ENCODE data around the gene PLAU.

The PLAU gene

GRCh38 chr10:73881221-73881919 is 29.6 kb upstream of the PLAU start:
- CTCF ChIA-PET: interaction anchor here (1.0 to 4.9 kb wide), 2 partner anchors 32 to 60 kb away, joined by 6 to 36 read pairs; no protein-coding TSS in a partner anchor
- POLR2A ChIA-PET: no interaction called here
- no peak for TF ChIP-seq TARDBP (IDR thresholded peaks at IDR 0.05)
- no peak for TF ChIP-seq ARNT (IDR thresholded peaks at IDR 0.05)
- no peak for DNase-seq (ENCODE audit: extremely low spot score)

GRCh38 chr10:73884017-73884416 is 26.9 kb upstream of the PLAU start:
- ChIA-PET CTCF (interaction anchor here (1.4 kb wide), 1 partner anchor 56 kb away, joined by 7 read pairs; no protein-coding TSS in a partner anchor), POLR2A (no interaction called here)
- TF ChIP-seq NFRKB (IDR thresholded peaks at IDR 0.05): no peak
- TF ChIP-seq LEF1 (IDR thresholded peaks at IDR 0.05; ENCODE audit: borderline replicate concordance): no peak
- no peak for TF ChIP-seq FOXA1 (IDR thresholded peaks at IDR 0.05)
- TF ChIP-seq FOXK2 (IDR thresholded peaks at IDR 0.05): no peak
- TF ChIP-seq SP1 (IDR thresholded peaks at IDR 0.05): no peak
- TF ChIP-seq BHLHE40 (IDR thresholded peaks at IDR 0.05; ENCODE audit: borderline replicate concordance): no peak
- TF ChIP-seq SUZ12 (IDR thresholded peaks at IDR 0.05): no peak
- no peak for DNase-seq (ENCODE audit: extremely low spot score)

DNA sequence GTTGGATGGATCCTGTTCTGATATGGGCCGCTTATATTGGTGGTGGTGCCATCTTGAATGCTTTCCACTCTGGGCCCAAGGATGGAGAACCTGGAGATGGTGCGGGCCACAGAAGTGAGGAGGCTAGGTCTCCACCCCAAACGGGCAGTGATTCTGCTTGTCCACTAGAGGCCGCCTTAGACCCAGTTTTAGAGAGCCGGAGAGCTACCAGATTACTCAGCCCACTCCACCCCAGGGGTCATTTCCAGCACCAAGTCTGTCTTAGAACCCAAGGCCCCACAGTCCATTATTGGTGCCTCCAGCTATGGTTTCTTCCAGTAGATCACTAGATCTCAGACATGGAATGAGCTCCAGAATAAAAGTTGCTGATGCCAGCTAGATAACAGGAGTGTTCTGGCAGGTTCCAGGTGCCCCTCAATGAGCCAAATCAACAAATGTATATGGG is 24.8 kb upstream of the PLAU start:
- DNase-seq (ENCODE audit: extremely low spot score): peak; percentile 86
- TF ChIP-seq FOXM1 (IDR thresholded peaks at IDR 0.05; ENCODE audit: borderline replicate concordance) (no peak), BHLHE40 (IDR thresholded peaks at IDR 0.05; ENCODE audit: borderline replicate concordance) (no peak), ELF4 (IDR thresholded peaks at IDR 0.05) (no peak), LEF1 (IDR thresholded peaks at IDR 0.05; ENCODE audit: borderline replicate concordance) (no peak), L3MBTL2 (conservative IDR thresholded peaks at IDR 0.05) (no peak), CTBP1 (IDR thresholded peaks at IDR 0.05; ENCODE audit: borderline replicate concordance) (no peak), HDGF (IDR thresholded peaks at IDR 0.05; ENCODE audit: borderline replicate concordance) (no peak), SUZ12 (IDR thresholded peaks at IDR 0.05) (no peak), ARNT (IDR thresholded peaks at IDR 0.05) (no peak), TARDBP (IDR thresholded peaks at IDR 0.05) (no peak), ZNF384 (IDR thresholded peaks at IDR 0.05) (no peak), NFRKB (IDR thresholded peaks at IDR 0.05) (no peak), FOXK2 (IDR thresholded peaks at IDR 0.05) (no peak), FOXA1 (IDR thresholded peaks at IDR 0.05) (no peak), SP1 (IDR thresholded peaks at IDR 0.05) (no peak)
- TF ChIP-seq, protein P1, sequence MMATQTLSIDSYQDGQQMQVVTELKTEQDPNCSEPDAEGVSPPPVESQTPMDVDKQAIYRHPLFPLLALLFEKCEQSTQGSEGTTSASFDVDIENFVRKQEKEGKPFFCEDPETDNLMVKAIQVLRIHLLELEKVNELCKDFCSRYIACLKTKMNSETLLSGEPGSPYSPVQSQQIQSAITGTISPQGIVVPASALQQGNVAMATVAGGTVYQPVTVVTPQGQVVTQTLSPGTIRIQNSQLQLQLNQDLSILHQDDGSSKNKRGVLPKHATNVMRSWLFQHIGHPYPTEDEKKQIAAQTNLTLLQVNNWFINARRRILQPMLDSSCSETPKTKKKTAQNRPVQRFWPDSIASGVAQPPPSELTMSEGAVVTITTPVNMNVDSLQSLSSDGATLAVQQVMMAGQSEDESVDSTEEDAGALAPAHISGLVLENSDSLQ (IDR thresholded peaks at IDR 0.05): no peak
- ChIA-PET POLR2A (interaction anchor here (2.0 kb wide), 1 partner anchor 55 kb away, joined by 10 read pairs; no protein-coding TSS in a partner anchor), CTCF (interaction anchor here (0.7 to 2.9 kb wide), 16 partner anchors 8 to 218 kb away, joined by 3 to 30 read pairs (median 4); no protein-coding TSS in a partner anchor)

GRCh38 chr10:73886661-73887293 is 24.2 kb upstream of the PLAU start:
- POLR2A ChIA-PET: interaction anchor here (2.0 kb wide), 1 partner anchor 54 kb away, joined by 10 read pairs; no protein-coding TSS in a partner anchor
- DNase-seq (ENCODE audit: extremely low spot score): no peak
- CTCF ChIA-PET: interaction anchor here (0.6 to 2.9 kb wide), 20 partner anchors 7 to 217 kb away, joined by 3 to 30 read pairs (median 4); no protein-coding TSS in a partner anchor

DNA sequence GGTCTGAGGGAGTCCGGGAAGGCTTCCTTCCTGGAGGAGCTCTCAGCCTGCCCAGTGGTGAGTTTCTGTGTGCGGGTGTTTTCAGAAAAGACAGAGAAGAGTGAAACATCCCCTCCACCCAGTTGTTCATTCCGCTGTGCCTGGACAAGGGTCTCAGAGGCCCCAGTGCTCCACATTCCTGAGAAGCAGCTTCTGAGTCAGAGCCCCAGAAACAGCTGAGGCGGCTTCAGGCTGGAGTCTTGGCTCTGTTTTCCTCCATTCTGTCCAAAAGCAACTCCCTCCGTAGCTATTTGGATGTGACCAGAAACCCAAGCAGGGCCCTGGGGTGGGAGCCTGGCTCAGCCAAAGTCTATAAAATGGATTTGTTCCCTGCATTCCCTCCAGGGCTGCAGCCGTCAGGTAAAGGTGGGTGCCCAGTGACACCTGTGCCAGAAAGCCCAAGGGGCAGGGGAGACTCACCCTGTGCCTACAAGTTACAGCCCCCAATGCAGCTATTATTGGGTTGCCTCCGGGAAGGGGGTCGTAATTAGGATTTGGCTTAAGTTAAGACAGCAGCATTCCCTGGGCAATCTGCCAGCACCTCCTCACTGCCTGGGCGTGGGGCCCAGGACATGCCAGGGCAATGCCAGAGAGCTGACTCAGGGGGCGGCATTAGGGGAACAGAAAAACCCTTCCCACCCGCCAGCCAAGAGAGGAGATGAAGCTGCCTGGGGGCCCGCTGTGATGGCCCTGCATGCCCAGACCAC is 23.5 kb upstream of the PLAU start:
- DNase-seq (ENCODE audit: extremely low spot score): no peak
- ChIA-PET CTCF (interaction anchor here (0.5 to 2.9 kb wide), 13 partner anchors 8 to 226 kb away, joined by 3 to 30 read pairs (median 4); no protein-coding TSS in a partner anchor), POLR2A (interaction anchor here (1.7 to 2.0 kb wide), 2 partner anchors 22 to 53 kb away, joined by 4 to 10 read pairs; no protein-coding TSS in a partner anchor)
- TF ChIP-seq LEF1 (IDR thresholded peaks at IDR 0.05; ENCODE audit: borderline replicate concordance) (no peak), SUZ12 (IDR thresholded peaks at IDR 0.05) (no peak), CTBP1 (IDR thresholded peaks at IDR 0.05; ENCODE audit: borderline replicate concordance) (no peak), BHLHE40 (IDR thresholded peaks at IDR 0.05; ENCODE audit: borderline replicate concordance) (no peak), NFRKB (IDR thresholded peaks at IDR 0.05) (no peak), SP1 (IDR thresholded peaks at IDR 0.05) (no peak), ARNT (IDR thresholded peaks at IDR 0.05) (no peak), L3MBTL2 (conservative IDR thresholded peaks at IDR 0.05) (no peak), HDGF (IDR thresholded peaks at IDR 0.05; ENCODE audit: borderline replicate concordance) (no peak), ZNF384 (IDR thresholded peaks at IDR 0.05) (no peak), FOXK2 (IDR thresholded peaks at IDR 0.05) (no peak), FOXM1 (IDR thresholded peaks at IDR 0.05; ENCODE audit: borderline replicate concordance) (no peak)
- TF ChIP-seq, protein P1 (IDR thresholded peaks at IDR 0.05): no peak

More at GRCh38 chr10:73886661-73887293, 24.2 kb upstream of the PLAU start:
- TF ChIP-seq ARNT (IDR thresholded peaks at IDR 0.05) (no peak), LEF1 (IDR thresholded peaks at IDR 0.05; ENCODE audit: borderline replicate concordance) (no peak)

DNA sequence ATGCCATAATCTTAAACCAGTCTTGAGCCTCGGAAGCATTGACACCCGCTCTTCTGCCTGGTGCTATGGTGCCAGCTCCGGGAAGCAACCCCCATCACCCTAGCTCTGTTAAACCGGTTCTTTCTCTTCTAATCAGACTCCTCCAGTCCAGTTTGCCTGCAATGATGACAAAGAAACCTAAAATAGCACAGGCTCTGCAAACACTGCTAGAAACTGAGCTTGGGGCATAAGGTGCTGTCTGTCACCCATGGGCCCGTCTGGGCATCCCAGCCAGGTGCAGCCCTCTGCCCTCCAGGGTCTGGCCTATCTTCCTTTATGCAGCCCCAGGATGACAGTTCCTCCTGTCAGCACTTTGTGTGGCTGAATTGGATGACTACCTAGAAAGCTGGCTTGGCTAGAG is 22.4 kb upstream of the PLAU start:
- CTCF ChIA-PET: interaction anchor here (0.7 to 2.9 kb wide), 5 partner anchors 9 to 170 kb away, joined by 4 to 30 read pairs (median 6); no protein-coding TSS in a partner anchor
- DNase-seq (ENCODE audit: extremely low spot score): no peak
- TF ChIP-seq, protein P1 (IDR thresholded peaks at IDR 0.05): no peak
- TF ChIP-seq FOXK2 (IDR thresholded peaks at IDR 0.05) (no peak), NFRKB (IDR thresholded peaks at IDR 0.05) (no peak), FOXM1 (IDR thresholded peaks at IDR 0.05; ENCODE audit: borderline replicate concordance) (no peak), ZNF384 (IDR thresholded peaks at IDR 0.05) (no peak), LEF1 (IDR thresholded peaks at IDR 0.05; ENCODE audit: borderline replicate concordance) (no peak), HDGF (IDR thresholded peaks at IDR 0.05; ENCODE audit: borderline replicate concordance) (no peak), TARDBP (IDR thresholded peaks at IDR 0.05) (no peak), ELF4 (IDR thresholded peaks at IDR 0.05) (no peak), L3MBTL2 (conservative IDR thresholded peaks at IDR 0.05) (no peak), FOXA1 (IDR thresholded peaks at IDR 0.05) (no peak), SUZ12 (IDR thresholded peaks at IDR 0.05) (no peak), CTBP1 (IDR thresholded peaks at IDR 0.05; ENCODE audit: borderline replicate concordance) (no peak), BHLHE40 (IDR thresholded peaks at IDR 0.05; ENCODE audit: borderline replicate concordance) (no peak), SP1 (IDR thresholded peaks at IDR 0.05) (no peak), ARNT (IDR thresholded peaks at IDR 0.05) (no peak)
- POLR2A ChIA-PET: interaction anchor here (0.9 to 1.7 kb wide), 2 partner anchors 21 to 47 kb away, joined by 3 to 4 read pairs; no protein-coding TSS in a partner anchor

All from HEK293T (cell line).